Measurements from ENCODE around the gene CPTP.

CPTP gene

DNA sequence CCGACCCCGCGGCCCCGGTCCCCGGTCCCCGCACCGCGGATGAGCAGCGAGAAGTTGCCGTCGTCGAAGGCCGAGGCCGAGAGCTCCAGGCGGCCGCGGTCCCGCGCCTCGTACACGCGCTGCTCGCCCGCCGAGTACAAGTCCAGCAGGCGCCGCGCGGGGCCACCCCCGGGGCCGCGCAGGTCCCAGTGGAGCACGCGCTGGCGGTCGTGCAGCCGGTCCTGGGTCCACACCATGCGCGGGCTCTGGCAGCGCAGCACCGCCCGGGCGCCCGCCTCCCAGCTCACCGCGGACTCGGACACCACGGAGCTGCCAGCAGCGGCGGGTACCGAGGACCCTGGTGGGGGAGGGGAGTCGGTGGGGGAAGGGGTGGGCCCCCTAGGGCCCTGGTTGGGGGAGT is 30.8 kb downstream of the CPTP start:
- no peak overlapping the region for H2AFZ ChIP-seq (ENCODE audit: low read length)
- no peaks in the 10 kb centered on the region for H3K36me3 ChIP-seq (ENCODE audit: insufficient read depth, low read length)
- H4K20me1 ChIP-seq (ENCODE audit: insufficient read depth, low read length, poor library complexity, severe bottlenecking): no peaks in the 10 kb centered on the region
- H3K79me2 ChIP-seq (ENCODE audit: insufficient read depth, low read length): no peaks in the 10 kb centered on the region
- no peaks in the 10 kb centered on the region for H3K27me3 ChIP-seq (ENCODE audit: insufficient read depth, low read length, poor library complexity, severe bottlenecking)
- no peak for TF ChIP-seq EZH2phosphoT487 (IDR thresholded peaks at IDR 0.05; ENCODE audit: borderline replicate concordance)
- TF ChIP-seq, protein P1, sequence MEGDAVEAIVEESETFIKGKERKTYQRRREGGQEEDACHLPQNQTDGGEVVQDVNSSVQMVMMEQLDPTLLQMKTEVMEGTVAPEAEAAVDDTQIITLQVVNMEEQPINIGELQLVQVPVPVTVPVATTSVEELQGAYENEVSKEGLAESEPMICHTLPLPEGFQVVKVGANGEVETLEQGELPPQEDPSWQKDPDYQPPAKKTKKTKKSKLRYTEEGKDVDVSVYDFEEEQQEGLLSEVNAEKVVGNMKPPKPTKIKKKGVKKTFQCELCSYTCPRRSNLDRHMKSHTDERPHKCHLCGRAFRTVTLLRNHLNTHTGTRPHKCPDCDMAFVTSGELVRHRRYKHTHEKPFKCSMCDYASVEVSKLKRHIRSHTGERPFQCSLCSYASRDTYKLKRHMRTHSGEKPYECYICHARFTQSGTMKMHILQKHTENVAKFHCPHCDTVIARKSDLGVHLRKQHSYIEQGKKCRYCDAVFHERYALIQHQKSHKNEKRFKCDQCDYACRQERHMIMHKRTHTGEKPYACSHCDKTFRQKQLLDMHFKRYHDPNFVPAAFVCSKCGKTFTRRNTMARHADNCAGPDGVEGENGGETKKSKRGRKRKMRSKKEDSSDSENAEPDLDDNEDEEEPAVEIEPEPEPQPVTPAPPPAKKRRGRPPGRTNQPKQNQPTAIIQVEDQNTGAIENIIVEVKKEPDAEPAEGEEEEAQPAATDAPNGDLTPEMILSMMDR (conservative IDR thresholded peaks at IDR 0.05; ENCODE audit: low read length): no peak
- no peaks in the 10 kb centered on the region for H3K4me1 ChIP-seq (ENCODE audit: insufficient read depth, low read length, poor library complexity, severe bottlenecking)
- no peak overlapping the region for H3K4me2 ChIP-seq (ENCODE audit: low read depth, low read length, poor library complexity, severe bottlenecking)
- H3K9me2 ChIP-seq (replicated peaks; ENCODE audit: low read depth, low read length): no peaks in the 10 kb centered on the region
- no peak overlapping the region for H3K4me3 ChIP-seq (ENCODE audit: low read length, poor library complexity, severe bottlenecking)
- H3K9me3 ChIP-seq (ENCODE audit: insufficient read depth, low read depth, low read length): no peaks in the 10 kb centered on the region
- no peaks in the 10 kb centered on the region for H3F3A ChIP-seq (ENCODE audit: low read depth)
- no peak overlapping the region for H3K9ac ChIP-seq (ENCODE audit: low read depth, low read length, poor library complexity, severe bottlenecking)

DNA sequence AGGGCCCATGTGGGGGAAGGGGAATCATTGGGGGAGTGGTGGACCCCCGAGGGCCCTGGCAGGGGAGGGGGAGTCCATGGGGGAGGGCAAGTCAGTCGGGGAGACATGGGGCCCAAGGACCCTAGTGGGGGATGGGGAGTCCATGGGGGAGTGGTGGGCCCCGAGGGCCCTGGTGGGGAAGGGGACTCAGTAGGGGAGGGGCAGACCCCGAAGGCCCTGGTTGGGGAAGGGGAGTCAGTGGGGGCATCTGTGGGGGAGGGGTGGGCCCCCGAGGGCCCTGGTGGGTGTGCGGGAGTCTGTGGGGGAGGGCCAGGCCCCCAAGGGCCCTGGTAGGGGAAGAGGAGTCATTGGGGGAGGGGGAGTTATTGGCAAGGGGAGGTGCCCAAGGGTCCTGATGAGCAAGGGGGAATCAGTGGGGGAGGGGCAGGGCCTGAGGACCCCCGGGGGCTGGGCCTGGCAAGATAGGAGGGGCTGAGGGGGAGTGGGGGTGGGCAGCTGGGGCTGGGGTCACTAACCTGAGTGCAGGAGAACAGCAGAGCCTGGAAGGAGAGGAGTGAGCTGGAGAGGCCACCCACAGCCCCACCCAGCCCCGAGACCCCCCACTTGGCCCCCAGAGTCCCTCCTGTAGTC is 31.7 kb downstream of the CPTP start:
- Histone ChIP-seq H3K4me2 (ENCODE audit: low read depth, low read length, poor library complexity, severe bottlenecking) (no peak overlapping the region), H4K20me1 (ENCODE audit: insufficient read depth, low read length, poor library complexity, severe bottlenecking) (no peaks in the 10 kb centered on the region), H3K9ac (ENCODE audit: low read depth, low read length, poor library complexity, severe bottlenecking) (no peak overlapping the region), H3K4me1 (ENCODE audit: insufficient read depth, low read length, poor library complexity, severe bottlenecking) (no peaks in the 10 kb centered on the region), H3K9me3 (ENCODE audit: insufficient read depth, low read depth, low read length) (no peaks in the 10 kb centered on the region), H2AFZ (ENCODE audit: low read length) (no peak overlapping the region), H3K36me3 (ENCODE audit: insufficient read depth, low read length) (no peaks in the 10 kb centered on the region), H3F3A (ENCODE audit: low read depth) (no peaks in the 10 kb centered on the region), H3K9me2 (replicated peaks; ENCODE audit: low read depth, low read length) (no peaks in the 10 kb centered on the region), H3K27me3 (ENCODE audit: insufficient read depth, low read length, poor library complexity, severe bottlenecking) (no peaks in the 10 kb centered on the region), H3K4me3 (ENCODE audit: low read length, poor library complexity, severe bottlenecking) (no peak overlapping the region), H3K79me2 (ENCODE audit: insufficient read depth, low read length) (no peaks in the 10 kb centered on the region)
- TF ChIP-seq, protein P1 (conservative IDR thresholded peaks at IDR 0.05; ENCODE audit: low read length): no peak
- no peak for TF ChIP-seq EZH2phosphoT487 (IDR thresholded peaks at IDR 0.05; ENCODE audit: borderline replicate concordance)

DNA sequence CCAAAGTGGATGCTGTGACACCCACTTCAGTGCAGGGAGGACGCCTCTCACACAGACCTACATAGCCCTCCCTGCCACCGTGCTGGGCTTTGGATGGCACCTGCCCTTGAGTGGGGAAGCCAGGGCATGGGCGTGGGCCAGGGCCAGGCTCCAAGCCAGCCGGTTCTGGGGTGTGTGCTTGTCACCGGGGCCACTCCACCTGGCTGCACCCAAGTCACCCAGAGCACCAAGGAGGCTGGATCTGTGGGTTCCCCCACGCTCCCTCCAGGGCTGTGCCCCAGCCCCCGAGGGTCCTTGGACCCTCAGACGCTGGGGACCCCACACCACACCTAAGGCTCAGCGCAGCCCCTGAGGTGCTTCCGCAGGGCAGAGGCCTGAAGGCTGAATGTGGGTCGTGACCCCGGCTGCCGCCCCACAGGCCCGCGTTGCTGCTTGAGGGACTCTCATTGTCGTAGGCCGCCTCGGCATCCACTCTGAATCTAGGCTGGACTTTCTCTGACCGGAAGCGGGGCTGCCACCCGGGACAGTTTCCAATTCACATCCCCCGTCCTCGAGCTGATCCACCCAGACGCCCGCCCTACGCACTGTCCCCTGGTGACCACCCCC is 32.3 kb downstream of the CPTP start:
- TF ChIP-seq EZH2phosphoT487 (IDR thresholded peaks at IDR 0.05; ENCODE audit: borderline replicate concordance): no peak
- TF ChIP-seq, protein P1 (conservative IDR thresholded peaks at IDR 0.05; ENCODE audit: low read length): no peak
- Histone ChIP-seq H3K9me2 (replicated peaks; ENCODE audit: low read depth, low read length) (no peaks in the 10 kb centered on the region), H3F3A (ENCODE audit: low read depth) (no peaks in the 10 kb centered on the region), H3K79me2 (ENCODE audit: insufficient read depth, low read length) (no peaks in the 10 kb centered on the region), H3K4me1 (ENCODE audit: insufficient read depth, low read length, poor library complexity, severe bottlenecking) (no peaks in the 10 kb centered on the region), H3K4me2 (ENCODE audit: low read depth, low read length, poor library complexity, severe bottlenecking) (no peak overlapping the region), H2AFZ (ENCODE audit: low read length) (no peak overlapping the region), H3K9ac (ENCODE audit: low read depth, low read length, poor library complexity, severe bottlenecking) (no peak overlapping the region), H4K20me1 (ENCODE audit: insufficient read depth, low read length, poor library complexity, severe bottlenecking) (no peaks in the 10 kb centered on the region), H3K4me3 (ENCODE audit: low read length, poor library complexity, severe bottlenecking) (no peak overlapping the region), H3K36me3 (ENCODE audit: insufficient read depth, low read length) (no peaks in the 10 kb centered on the region), H3K27me3 (ENCODE audit: insufficient read depth, low read length, poor library complexity, severe bottlenecking) (no peaks in the 10 kb centered on the region), H3K9me3 (ENCODE audit: insufficient read depth, low read depth, low read length) (no peaks in the 10 kb centered on the region)
